Mucosa of rectum (tissue), 2 donors: ENCODE data around the gene HRH1.
"Not testable (repeated sequence)": the region's sequence is repeated elsewhere in the genome, so short reads cannot be mapped to it uniquely, and the experiment has no call there.

Experiments
- H3K27ac ChIP-seq, 2 donors: one replicate each; pipeline ENCODE4 v1.7.0; 2013; ENCODE audit warnings: inconsistent platforms in 2 of 2, low read depth in 2 of 2, low read length in 2 of 2
- H3K27me3 ChIP-seq, 2 donors: one replicate each; pipeline ENCODE4 v1.7.0; 2013; ENCODE audit warnings: low read length in 2 of 2; ENCODE audit not compliant: control insufficient read depth in 2 of 2, insufficient read depth in 2 of 2
- H3K36me3 ChIP-seq, 2 donors: one replicate each; pipeline ENCODE4 v1.7.0; 2013; ENCODE audit warnings: low read length in 2 of 2; ENCODE audit not compliant: control insufficient read depth in 2 of 2, insufficient read depth in 2 of 2
- H3K4me1 ChIP-seq, 2 donors: one replicate each; pipeline ENCODE4 v1.7.0; 2013; ENCODE audit warnings: low read length in 2 of 2, mild to moderate bottlenecking in 1 of 2; ENCODE audit not compliant: control insufficient read depth in 2 of 2, insufficient read depth in 2 of 2
- H3K4me3 ChIP-seq, 2 donors: one replicate each; pipeline ENCODE4 v1.7.0; 2013; ENCODE audit warnings: low read length in 2 of 2
- H3K9ac ChIP-seq, 2 donors: one replicate each; pipeline ENCODE4 v1.7.0; 2013; ENCODE audit warnings: low read length in 2 of 2, low read depth in 1 of 2, mild to moderate bottlenecking in 1 of 2
- H3K9me3 ChIP-seq, 2 donors: one replicate each; pipeline ENCODE4 v1.7.0; 2013; ENCODE audit warnings: low read length in 2 of 2; ENCODE audit not compliant: control insufficient read depth in 2 of 2
- donor health status: healthy.
- donor health status: Normal muscosa, but diverticular disease.

HRH1 gene

DNA sequence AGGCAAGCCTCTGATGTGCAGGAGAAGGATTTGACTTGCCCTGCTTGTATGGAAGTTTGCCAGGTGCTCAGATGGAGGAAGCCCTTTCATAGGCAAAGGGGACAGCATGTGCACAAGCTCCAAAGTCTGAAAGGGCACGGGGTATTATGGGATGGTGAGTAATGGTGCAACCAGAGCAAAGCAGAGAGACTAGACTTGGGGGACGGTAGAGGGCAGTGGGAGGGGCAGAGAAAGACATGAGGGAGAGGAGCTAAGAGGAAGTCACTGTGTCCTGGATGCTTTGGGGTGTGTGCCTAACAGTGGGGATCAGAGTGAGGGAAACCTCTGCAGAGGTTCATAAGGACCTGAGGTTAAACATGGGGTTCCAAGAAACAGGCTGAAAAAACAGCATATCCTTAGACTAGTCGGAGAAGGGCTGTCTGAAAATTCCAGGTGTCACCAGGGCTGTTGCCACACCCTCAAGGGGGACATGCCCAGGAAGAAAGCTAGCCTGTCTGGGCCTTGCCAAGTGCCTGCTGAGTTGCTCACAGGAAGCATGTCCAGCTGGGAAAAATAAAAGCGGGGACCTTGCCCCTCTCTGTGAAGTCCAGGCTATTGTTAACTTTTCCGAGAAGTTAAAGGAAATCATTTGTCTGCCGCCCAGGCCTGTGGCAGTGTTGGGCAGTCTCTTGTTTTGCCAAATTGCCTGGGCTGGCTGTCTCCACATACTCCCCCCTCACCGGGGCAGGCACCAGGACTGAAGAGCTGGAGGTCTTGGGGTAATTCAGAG lies 47.1 kb downstream of the HRH1 start:
- Histone ChIP-seq H3K27me3 (no peaks in the 10 kb centered on the region), H3K9me3 (no peaks in the 10 kb centered on the region), H3K4me3 (no peak overlapping the region), H3K27ac (peak overlapping the region in 1 of 2 donors; percentile 3), H3K36me3 (no peaks in the 10 kb centered on the region), H3K9ac (no peak overlapping the region), H3K4me1 (no peaks in the 10 kb centered on the region)

DNA sequence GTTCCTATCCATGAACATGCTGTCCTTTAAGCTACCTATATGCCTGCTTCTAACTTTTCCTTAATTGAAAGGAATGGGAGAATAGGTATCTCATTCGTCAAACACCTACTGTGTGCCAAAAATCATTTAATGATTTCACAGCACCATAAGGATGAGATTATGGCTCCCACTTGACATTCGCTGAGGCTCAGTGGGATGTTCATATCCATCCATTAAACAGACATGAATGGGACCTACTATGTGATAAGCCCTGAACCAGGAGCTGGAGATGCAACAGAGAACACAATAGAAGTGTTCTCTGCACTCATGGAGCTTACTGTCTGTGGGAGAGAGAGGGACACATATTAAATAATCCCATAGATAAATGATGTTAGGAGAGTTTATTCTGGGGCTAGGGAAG lies 49.7 kb downstream of the HRH1 start:
- Histone ChIP-seq H3K4me1 (no peaks in the 10 kb centered on the region), H3K27me3 (no peaks in the 10 kb centered on the region), H3K9ac (no peak overlapping the region), H3K4me3 (no peak overlapping the region), H3K27ac (no peak overlapping the region), H3K36me3 (no peaks in the 10 kb centered on the region), H3K9me3 (no peaks in the 10 kb centered on the region)

DNA sequence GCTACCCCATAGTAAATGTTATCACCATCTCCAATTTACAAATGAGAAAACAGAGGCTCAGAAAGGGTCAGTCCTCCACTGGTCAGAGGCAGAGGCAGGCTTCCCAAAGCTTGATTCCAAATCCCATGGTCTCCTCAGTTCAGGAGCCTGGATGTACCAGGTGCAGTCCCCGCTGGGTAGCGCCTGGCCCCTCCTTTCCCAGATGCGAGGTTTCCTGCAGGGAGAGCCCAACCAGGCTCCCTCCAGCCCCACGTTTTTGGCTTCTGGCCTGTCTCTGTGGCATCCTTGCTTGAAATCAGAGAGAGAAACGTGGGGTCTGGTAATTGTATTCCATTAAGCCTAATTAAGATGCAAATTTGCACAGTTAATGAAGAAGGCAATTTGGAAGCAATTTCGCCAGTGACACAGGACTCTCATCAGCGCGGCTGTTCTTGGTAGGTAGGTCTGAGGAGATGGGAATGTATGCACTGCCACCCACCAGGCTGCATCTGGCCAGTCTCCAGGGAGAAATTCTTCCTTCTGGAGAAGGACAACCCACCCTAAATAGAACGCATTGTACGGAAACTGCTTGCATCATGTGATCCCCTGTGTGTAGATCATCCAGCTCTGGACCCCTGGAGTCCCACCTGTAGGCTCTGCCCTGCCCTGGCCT lies 50.5 kb downstream of the HRH1 start:
- no peak overlapping the region for H3K9ac ChIP-seq
- no peak overlapping the region for H3K4me3 ChIP-seq
- no peaks in the 10 kb centered on the region for H3K9me3 ChIP-seq
- no peaks in the 10 kb centered on the region for H3K27me3 ChIP-seq
- H3K36me3 ChIP-seq, result no peaks in the 10 kb centered on the region
- H3K27ac ChIP-seq, result no peak overlapping the region
- H3K4me1 ChIP-seq, result no peaks in the 10 kb centered on the region

DNA sequence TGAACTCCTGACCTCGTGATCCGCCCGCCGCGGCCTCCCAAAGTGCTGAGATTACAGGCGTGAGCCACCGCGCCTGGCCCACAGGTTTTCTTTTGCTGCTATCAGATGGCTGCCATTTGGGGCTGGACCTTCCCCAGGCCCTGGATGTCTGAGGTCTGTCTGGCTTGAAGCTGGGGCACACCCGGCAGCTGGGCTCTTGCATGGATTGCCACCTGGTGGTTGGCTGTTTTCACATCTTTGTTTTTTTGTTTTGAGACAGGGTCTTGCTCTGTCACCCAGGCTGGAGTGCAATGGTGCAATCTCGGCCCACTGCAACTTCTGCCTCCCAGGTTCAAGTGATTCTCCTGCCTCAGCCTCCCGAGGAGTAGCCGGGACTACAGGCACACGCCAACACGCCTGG lies 51.6 kb downstream of the HRH1 start:
- not testable (repeated sequence) for H3K4me1 ChIP-seq, H3K27me3 ChIP-seq, H3K9me3 ChIP-seq, H3K9ac ChIP-seq, H3K4me3 ChIP-seq, H3K27ac ChIP-seq, H3K36me3 ChIP-seq

DNA sequence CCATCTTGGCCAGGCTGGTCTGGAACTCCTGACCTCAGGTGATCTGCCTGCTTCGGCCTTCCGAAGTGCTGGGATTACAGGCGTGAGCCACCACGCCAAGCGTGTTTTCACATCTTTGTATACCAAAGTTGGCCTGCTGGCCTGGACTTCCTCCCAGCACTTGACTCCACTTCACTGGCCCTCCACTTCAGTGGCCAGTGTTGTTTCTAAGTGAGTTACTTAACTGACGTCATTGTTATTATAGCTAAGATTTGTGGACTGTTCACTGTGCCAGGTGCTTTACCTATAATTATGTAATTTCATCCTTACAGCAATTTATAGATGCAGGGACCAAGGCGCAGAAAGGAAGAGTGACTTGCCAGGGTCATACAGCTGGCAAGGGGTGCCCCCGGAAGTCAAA lies 52.0 kb downstream of the HRH1 start:
- Histone ChIP-seq H3K9ac (no peak overlapping the region), H3K27me3 (no peaks in the 10 kb centered on the region), H3K27ac (no peak overlapping the region)

DNA sequence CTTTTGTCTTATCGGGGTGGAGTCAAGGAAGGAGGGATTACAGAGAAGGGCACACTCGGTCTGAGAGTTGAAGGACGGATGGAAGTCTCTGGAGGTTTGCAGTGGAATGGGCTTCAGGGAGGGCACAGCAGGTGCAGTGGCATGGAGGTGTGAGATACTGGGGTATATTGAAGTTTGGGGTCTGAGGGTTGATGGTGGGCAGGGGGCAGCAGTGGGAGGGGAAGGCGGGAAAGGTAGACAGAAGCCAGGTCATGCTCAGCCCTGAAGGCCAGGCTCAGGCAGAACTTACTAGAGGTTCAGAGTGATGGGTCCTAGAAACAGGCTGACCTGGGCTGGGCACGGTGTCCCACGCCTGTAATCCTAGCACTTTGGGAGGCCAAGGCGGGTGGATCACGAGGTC lies 52.7 kb downstream of the HRH1 start:
- H3K4me3 ChIP-seq, result no peak overlapping the region
- H3K9me3 ChIP-seq, result no peaks in the 10 kb centered on the region
- no peak overlapping the region for H3K9ac ChIP-seq
- H3K4me1 ChIP-seq, result no peaks in the 10 kb centered on the region
- no peak overlapping the region for H3K27ac ChIP-seq
- no peaks in the 10 kb centered on the region for H3K36me3 ChIP-seq
- no peaks in the 10 kb centered on the region for H3K27me3 ChIP-seq

More for the DNA sequence above, 52.0 kb downstream of the HRH1 start:
- no peaks in the 10 kb centered on the region for H3K36me3 ChIP-seq
- H3K4me1 ChIP-seq, result no peaks in the 10 kb centered on the region
- H3K4me3 ChIP-seq, result no peak overlapping the region
- no peaks in the 10 kb centered on the region for H3K9me3 ChIP-seq

DNA sequence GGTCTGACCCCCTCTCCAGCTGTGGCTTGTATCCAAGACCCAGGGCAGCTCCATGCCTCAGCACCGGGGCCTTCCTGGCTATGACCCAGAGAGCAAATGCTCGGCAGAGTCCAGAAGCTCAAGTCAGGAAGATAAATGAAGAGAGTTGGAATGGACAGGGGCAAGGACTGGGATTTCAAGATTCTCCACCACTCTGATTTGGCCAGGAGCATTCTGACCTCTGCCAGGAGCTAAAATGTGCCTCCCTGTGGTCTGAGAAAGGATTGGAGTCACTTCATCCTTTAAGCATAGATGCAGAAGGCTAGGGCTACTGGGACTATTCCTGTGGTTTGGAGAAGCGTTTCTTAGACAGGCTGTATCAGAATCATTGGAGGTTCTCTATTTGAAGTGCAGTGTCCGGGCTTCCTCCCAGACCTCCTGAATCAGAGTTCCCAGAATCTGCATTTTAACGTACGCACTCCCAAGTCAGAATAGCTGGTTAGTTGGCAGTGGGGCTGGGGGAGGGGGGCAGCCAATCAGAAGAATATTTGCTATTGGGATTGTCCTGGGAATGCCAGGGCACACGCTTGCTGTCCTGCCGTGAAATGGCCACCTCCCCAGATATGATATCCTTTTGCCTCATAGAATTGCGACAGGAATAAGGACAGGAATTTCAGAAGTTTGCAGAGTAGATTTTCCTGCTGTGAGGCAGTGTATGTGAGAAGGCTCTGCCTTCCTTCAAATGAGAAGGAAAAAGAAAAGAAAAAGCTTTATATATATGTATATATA lies 57.4 kb downstream of the HRH1 start:
- no peaks in the 10 kb centered on the region for H3K9me3 ChIP-seq
- no peaks in the 10 kb centered on the region for H3K27me3 ChIP-seq
- no peak overlapping the region for H3K9ac ChIP-seq
- no peak overlapping the region for H3K4me3 ChIP-seq
- H3K4me1 ChIP-seq, result no peaks in the 10 kb centered on the region
- H3K36me3 ChIP-seq, result no peaks in the 10 kb centered on the region
- no peak overlapping the region for H3K27ac ChIP-seq

DNA sequence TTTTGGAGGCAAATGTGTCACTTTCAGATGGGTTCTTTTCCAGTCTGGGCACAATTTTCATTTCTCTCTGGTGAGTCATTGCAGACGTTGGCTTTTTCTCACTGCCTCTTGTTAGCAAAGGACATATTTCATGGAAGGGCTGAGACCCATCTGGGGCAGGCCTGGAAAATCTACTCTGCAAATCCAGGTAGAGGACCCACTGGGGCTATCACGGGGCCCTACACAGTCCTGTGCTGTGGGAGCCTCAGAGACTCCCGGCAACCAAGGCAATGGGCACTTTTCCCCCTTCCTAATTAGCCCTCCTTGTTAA lies 58.0 kb downstream of the HRH1 start:
- no peak overlapping the region for H3K9ac ChIP-seq
- H3K27ac ChIP-seq, result no peak overlapping the region
- no peaks in the 10 kb centered on the region for H3K4me1 ChIP-seq
- H3K9me3 ChIP-seq, result no peaks in the 10 kb centered on the region
- no peak overlapping the region for H3K4me3 ChIP-seq
- H3K27me3 ChIP-seq, result no peaks in the 10 kb centered on the region
- no peaks in the 10 kb centered on the region for H3K36me3 ChIP-seq

DNA sequence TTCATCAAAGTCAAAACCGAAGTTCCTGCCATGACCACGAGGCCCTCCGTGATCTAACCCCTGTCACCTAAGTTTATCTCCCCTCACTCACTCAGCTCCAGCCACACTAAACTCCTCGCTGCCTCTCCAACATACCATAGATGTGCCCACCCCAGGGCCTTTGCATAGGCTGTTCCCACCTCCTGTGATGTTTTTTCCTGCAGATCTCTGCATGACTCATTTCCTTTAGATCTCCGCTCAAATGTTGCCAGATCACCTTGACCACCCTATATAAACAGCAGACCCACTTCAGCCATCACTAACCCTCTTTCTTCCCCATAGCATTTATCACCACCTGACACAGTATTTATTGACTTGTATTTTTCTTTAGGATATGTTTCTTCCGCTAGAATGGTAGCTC lies 58.5 kb downstream of the HRH1 start:
- Histone ChIP-seq H3K9ac (no peak overlapping the region), H3K27ac (no peak overlapping the region), H3K27me3 (no peaks in the 10 kb centered on the region), H3K4me3 (no peak overlapping the region), H3K4me1 (no peaks in the 10 kb centered on the region), H3K9me3 (no peaks in the 10 kb centered on the region), H3K36me3 (no peaks in the 10 kb centered on the region)

DNA sequence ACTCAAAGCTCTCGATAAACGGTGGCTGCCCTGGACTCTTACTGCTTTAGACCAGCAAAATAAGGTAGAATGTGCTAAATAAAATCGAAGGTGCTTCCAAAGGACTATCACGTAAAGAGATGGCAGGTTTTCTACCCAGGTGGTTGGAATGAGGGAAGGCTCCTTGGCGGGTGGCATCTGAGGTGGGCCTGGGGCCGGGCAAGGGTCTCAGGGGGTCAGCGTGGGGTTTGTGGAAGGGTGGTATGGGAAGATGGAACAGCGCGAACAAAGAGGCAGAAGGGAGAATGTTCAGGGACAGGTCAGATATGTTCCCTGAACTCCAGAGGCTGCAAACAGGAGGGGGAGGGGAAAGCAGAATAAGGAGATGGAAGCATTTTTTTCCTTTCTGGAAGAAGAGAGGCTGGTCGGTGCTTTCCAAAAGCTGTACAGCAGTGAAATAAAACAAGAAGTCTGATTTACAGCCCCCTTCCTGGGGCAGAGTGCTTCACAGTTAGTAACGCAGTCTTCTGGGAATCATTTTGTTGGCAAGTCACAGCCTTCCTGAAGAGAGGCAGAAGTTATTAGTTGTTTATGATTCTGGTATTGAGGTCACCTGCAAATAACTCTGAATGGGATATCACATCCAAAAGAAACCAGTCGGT lies 59.6 kb downstream of the HRH1 start:
- H3K9ac ChIP-seq, result no peak overlapping the region
- no peaks in the 10 kb centered on the region for H3K9me3 ChIP-seq
- no peaks in the 10 kb centered on the region for H3K36me3 ChIP-seq
- H3K27ac ChIP-seq, result no peak overlapping the region
- no peak overlapping the region for H3K4me3 ChIP-seq
- no peaks in the 10 kb centered on the region for H3K27me3 ChIP-seq
- no peaks in the 10 kb centered on the region for H3K4me1 ChIP-seq
